AG09309 (cell line): ENCODE data around the gene ATP6V1G2.

Source experiments
- DNase-seq: peaks from one replicate; pipeline ENCODE4 v3.0.0-alpha.2; 2010; ENCODE audit warnings: low read depth
- H3K4me3 ChIP-seq: 2 replicates; pipeline ENCODE4 v1.5.1; 2011; ENCODE audit warnings: mild to moderate bottlenecking, low read depth, low read length, moderate library complexity; ENCODE audit not compliant: control insufficient read depth
- CTCF ChIP-seq: IDR thresholded peaks from 2 replicates; pipeline ENCODE4 v1.5.1; 2011; ENCODE audit warnings: mild to moderate bottlenecking, low read depth, low read length, inconsistent platforms; ENCODE audit not compliant: insufficient read depth, control insufficient read depth; ENCODE audit errors: missing control alignments

Gene ATP6V1G2

GRCh38 chr6:31533455-31533841 lies 13.0 kb downstream of the ATP6V1G2 start:
- DNase-seq = no peak
- no peak overlapping the region for H3K4me3 ChIP-seq
- no peak for TF ChIP-seq CTCF

- no peak for TF ChIP-seq CTCF
- H3K4me3 ChIP-seq = no peak overlapping the region
- DNase-seq = no peak
Observed at GRCh38 chr6:31532644-31533454, 13.6 kb downstream of the ATP6V1G2 start.

GRCh38 chr6:31531771-31532643 lies 14.4 kb downstream of the ATP6V1G2 start:
- H3K4me3 ChIP-seq = no peak overlapping the region
- DNase-seq = no peak
- TF ChIP-seq CTCF = no peak

GRCh38 chr6:31531162-31531561 lies 15.2 kb downstream of the ATP6V1G2 start:
- no peak for DNase-seq
- H3K4me3 ChIP-seq = no peak overlapping the region
- TF ChIP-seq CTCF = no peak

- no peak for TF ChIP-seq CTCF
- DNase-seq = no peak
- H3K4me3 ChIP-seq = no peak overlapping the region
Observed at GRCh38 chr6:31530659-31531058, 15.7 kb downstream of the ATP6V1G2 start.

- no peak for DNase-seq
- TF ChIP-seq CTCF = no peak
- H3K4me3 ChIP-seq = no peak overlapping the region
Observed at GRCh38 chr6:31529329-31530150, 16.9 kb downstream of the ATP6V1G2 start.
